ENCODE data around the gene FTL. TPM values are rescaled to one million over a fixed set of nuclear protein-coding genes. Genes with fewer than 3 reads are reported as not detected.
A peak's percentile ranks its signal among the peaks of the same experiment; 100 is the strongest.

The FTL gene
- total RNA-seq, 1 experiment from 2014 or later = 1,245 TPM

- H3K56ac ChIP-seq (ENCODE audit: insufficient read length, low read depth, low read length) = no peak overlapping the region
- no peak overlapping the region for H2AK5ac ChIP-seq (ENCODE audit: insufficient read length, low read length)
- peak overlapping the region; percentile 82 for H3K4me2 ChIP-seq (ENCODE audit: insufficient read depth, insufficient read length, low read length)
- no peaks in the 10 kb centered on the region for H3K9me3 ChIP-seq (ENCODE audit: control insufficient read depth, low read depth, low read length)
- peak overlapping the region; percentile 63 for H3K9ac ChIP-seq (ENCODE audit: extremely low read depth, insufficient read length, low read length)
- H3K4me1 ChIP-seq (ENCODE audit: insufficient read depth, low read length) = no peaks in the 10 kb centered on the region; the same call in 1 of the 2 replicates
- WGBS (ENCODE audit: extremely low coverage, insufficient read length, low lambda C conversion rate) = no CpG with 5 or more reads among the region's 36 CpGs
- Mint-ChIP-seq H3K4me3 (peak overlapping the region; percentile 96 to 98), H3K4me1 (peaks cover 32 to 58% of the 10 kb centered on the region in 2 experiments), H3K27ac (peak overlapping the region; percentile 94 to 98 (median 96)), H3K36me3 (ENCODE audit: insufficient read depth in 1 of 3, low read depth in 3 of 3) (peaks cover 32 to 59% (median 53%) of the 10 kb centered on the region in 3 experiments; a peak in 6 of 7 replicates), H3K27me3 (ENCODE audit: low read depth) (peaks cover 2% of the 10 kb centered on the region; the same call in 1 of the 2 replicates), H3K9me3 (peaks cover 0 to 5% of the 10 kb centered on the region in 2 experiments; a peak in 2 of 5 replicates)
- H2BK12ac ChIP-seq (ENCODE audit: insufficient read length, low read depth, low read length) = no peak overlapping the region
- no peak overlapping the region for H2BK20ac ChIP-seq (ENCODE audit: low read depth, low read length, poor library complexity, severe bottlenecking)
- H4K91ac ChIP-seq (ENCODE audit: insufficient read length, low read depth, low read length) = no peak overlapping the region
- TF ChIP-seq CTCF (conservative IDR thresholded peaks at IDR 0.05) = no peak
- H2BK15ac ChIP-seq (ENCODE audit: low read depth, low read length) = no peak overlapping the region
- H2BK120ac ChIP-seq (ENCODE audit: low read depth, low read length, poor library complexity, severe bottlenecking) = no peak overlapping the region
- no peak overlapping the region for H3K23ac ChIP-seq (ENCODE audit: insufficient read length, low read depth, low read length)
- no peak overlapping the region for H3K27ac ChIP-seq (ENCODE audit: insufficient read length, low read depth, low read length)
- no peaks in the 10 kb centered on the region for H3K79me1 ChIP-seq (ENCODE audit: insufficient read depth, low read depth, low read length, poor library complexity, severe bottlenecking)
- no peaks in the 10 kb centered on the region for H3K79me2 ChIP-seq (ENCODE audit: insufficient read depth, low read length)
- no peak overlapping the region for H4K5ac ChIP-seq (ENCODE audit: insufficient read length, low read depth, low read length)
- H3K27me3 ChIP-seq (ENCODE audit: insufficient read depth, low read length) = no peaks in the 10 kb centered on the region
- no peak overlapping the region for H3T11ph ChIP-seq (ENCODE audit: low read length)
- H4K8ac ChIP-seq (replicated peaks; ENCODE audit: insufficient read length, low read depth, low read length) = no peak overlapping the region
- H3K23me2 ChIP-seq (ENCODE audit: insufficient read length, low read depth, low read length, poor library complexity, severe bottlenecking) = peaks cover 14% of the 10 kb centered on the region
- no peak overlapping the region for H3K4ac ChIP-seq (ENCODE audit: low read depth, low read length)
- no peak overlapping the region for H2BK5ac ChIP-seq (ENCODE audit: insufficient read length, low read length)
- peak; percentile 85 for DNase-seq
- peaks cover 3% of the 10 kb centered on the region for H4K20me1 ChIP-seq (ENCODE audit: control insufficient read depth, insufficient read depth, insufficient read length)
- H3K14ac ChIP-seq (ENCODE audit: insufficient read depth, low read length) = peak overlapping the region; percentile 38
- H2AFZ ChIP-seq (ENCODE audit: low read length) = no peak overlapping the region
- H3K18ac ChIP-seq (ENCODE audit: insufficient read length, low read depth, low read length) = peak overlapping the region; percentile 25
Observed at GRCh38 chr19:48965806-48966540, 864 bp downstream of the FTL start.

Measured in H9 (cell line).